ENCODE data around the gene JUNB. TPM values are rescaled to one million over a fixed set of nuclear protein-coding genes. Genes with fewer than 3 reads are reported as not detected.

JUNB gene
- total and polyA plus RNA-seq, 2 of the 13 experiments (the other 11 are each of a cell fraction or from before 2014, with no cell fraction given) = 7.7 to 8.2 TPM

DNA sequence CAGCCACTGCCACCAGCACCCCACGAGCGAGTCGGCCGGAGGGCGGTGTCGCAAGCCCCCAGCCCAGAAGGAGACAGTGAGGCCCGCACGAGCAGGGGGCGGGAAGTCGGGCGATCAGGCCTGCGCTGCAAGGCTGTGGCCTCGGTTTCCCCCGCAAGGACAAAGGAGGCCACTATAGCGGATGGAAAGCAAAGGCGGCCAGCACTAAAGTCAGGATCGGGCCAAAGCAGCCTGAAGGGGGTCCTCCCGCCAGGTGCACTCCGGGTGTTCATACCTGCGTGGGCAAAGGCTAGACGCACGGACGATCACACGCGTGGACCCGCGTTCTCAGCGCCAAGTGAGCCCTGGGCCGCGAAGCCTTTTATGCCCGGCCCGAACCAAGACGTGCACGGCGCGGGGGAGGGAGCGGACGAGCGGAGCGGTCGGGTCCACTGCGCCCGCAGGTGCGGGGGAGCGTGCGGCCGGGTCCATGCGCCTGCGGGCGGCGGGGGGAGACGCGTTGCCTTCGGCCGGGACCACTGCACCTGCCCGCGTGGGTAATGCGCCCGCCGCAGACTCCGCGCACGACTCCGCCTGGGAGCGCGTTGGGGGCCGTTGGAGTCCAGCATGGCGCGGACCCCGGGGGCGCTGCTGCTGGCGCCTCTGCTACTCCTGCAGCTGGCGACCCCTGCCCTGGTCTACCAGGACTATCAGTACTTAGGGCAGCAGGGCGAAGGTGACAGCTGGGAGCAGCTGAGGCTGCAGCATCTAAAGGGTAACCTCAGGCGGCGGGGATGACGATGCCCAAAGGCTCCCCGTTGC, 10.4 kb downstream of the JUNB start, which contains the start of the genes PRDX2 and THSD8 (continued):
- TF ChIP-seq, protein P1, sequence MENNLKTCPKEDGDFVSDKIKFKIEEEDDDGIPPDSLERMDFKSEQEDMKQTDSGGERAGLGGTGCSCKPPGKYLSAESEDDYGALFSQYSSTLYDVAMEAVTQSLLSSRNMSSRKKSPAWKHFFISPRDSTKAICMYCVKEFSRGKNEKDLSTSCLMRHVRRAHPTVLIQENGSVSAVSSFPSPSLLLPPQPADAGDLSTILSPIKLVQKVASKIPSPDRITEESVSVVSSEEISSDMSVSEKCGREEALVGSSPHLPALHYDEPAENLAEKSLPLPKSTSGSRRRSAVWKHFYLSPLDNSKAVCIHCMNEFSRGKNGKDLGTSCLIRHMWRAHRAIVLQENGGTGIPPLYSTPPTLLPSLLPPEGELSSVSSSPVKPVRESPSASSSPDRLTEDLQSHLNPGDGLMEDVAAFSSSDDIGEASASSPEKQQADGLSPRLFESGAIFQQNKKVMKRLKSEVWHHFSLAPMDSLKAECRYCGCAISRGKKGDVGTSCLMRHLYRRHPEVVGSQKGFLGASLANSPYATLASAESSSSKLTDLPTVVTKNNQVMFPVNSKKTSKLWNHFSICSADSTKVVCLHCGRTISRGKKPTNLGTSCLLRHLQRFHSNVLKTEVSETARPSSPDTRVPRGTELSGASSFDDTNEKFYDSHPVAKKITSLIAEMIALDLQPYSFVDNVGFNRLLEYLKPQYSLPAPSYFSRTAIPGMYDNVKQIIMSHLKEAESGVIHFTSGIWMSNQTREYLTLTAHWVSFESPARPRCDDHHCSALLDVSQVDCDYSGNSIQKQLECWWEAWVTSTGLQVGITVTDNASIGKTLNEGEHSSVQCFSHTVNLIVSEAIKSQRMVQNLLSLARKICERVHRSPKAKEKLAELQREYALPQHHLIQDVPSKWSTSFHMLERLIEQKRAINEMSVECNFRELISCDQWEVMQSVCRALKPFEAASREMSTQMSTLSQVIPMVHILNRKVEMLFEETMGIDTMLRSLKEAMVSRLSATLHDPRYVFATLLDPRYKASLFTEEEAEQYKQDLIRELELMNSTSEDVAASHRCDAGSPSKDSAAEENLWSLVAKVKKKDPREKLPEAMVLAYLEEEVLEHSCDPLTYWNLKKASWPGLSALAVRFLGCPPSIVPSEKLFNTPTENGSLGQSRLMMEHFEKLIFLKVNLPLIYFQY (CRISPR knock-in tag; IDR thresholded peaks at IDR 0.05; ENCODE audit: borderline replicate concordance) = peak; percentile 92
- TF ChIP-seq IKZF1 (IDR thresholded peaks at IDR 0.05) = no peak
- peak; percentile 69; the same call in 1 of the 2 replicates for TF ChIP-seq KMT2B (CRISPR knock-in tag; IDR thresholded peaks at IDR 0.05)
- TF ChIP-seq NFYC (CRISPR knock-in tag; IDR thresholded peaks at IDR 0.05) = peak; percentile 15; the same call in 1 of the 2 replicates
- TF ChIP-seq JDP2 (CRISPR knock-in tag; IDR thresholded peaks at IDR 0.05; ENCODE audit: borderline replicate concordance) = no peak; the same call in 1 of the 2 replicates
- TF ChIP-seq, protein P2, sequence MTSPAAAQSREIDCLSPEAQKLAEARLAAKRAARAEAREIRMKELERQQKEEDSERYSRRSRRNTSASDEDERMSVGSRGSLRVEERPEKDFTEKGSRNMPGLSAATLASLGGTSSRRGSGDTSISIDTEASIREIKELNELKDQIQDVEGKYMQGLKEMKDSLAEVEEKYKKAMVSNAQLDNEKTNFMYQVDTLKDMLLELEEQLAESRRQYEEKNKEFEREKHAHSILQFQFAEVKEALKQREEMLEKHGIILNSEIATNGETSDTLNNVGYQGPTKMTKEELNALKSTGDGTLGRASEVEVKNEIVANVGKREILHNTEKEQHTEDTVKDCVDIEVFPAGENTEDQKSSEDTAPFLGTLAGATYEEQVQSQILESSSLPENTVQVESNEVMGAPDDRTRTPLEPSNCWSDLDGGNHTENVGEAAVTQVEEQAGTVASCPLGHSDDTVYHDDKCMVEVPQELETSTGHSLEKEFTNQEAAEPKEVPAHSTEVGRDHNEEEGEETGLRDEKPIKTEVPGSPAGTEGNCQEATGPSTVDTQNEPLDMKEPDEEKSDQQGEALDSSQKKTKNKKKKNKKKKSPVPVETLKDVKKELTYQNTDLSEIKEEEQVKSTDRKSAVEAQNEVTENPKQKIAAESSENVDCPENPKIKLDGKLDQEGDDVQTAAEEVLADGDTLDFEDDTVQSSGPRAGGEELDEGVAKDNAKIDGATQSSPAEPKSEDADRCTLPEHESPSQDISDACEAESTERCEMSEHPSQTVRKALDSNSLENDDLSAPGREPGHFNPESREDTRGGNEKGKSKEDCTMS (CRISPR knock-in tag; conservative IDR thresholded peaks at IDR 0.05) = no peak
- TF ChIP-seq WIZ (CRISPR knock-in tag; IDR thresholded peaks at IDR 0.05) = peak; percentile 74; the same call in 1 of the 2 replicates
- no peak for TF ChIP-seq POLR2AphosphoS2 (IDR thresholded peaks at IDR 0.05; ENCODE audit: low read depth, low read length)
- TF ChIP-seq ZNF776 (CRISPR knock-in tag; IDR thresholded peaks at IDR 0.05) = peak; percentile 32; the same call in 1 of the 2 replicates
- TF ChIP-seq ZEB1 (IDR thresholded peaks at IDR 0.05; ENCODE audit: insufficient replicate concordance, low read depth) = no peak
- TF ChIP-seq ZNF670 (CRISPR knock-in tag; IDR thresholded peaks at IDR 0.05; ENCODE audit: borderline replicate concordance) = peak; percentile 95
- 0 out of 2 replicates have a peak, but pooled peaks have one; percentile 60 for TF ChIP-seq ZNF552 (CRISPR knock-in tag; IDR thresholded peaks at IDR 0.05; ENCODE audit: borderline replicate concordance)
- peak; percentile 81 for TF ChIP-seq ZC3H13 (CRISPR knock-in tag; IDR thresholded peaks at IDR 0.05)
- TF ChIP-seq ZNF33B (CRISPR knock-in tag; IDR thresholded peaks at IDR 0.05) = peak; percentile 68; the same call in 1 of the 2 replicates
- TF ChIP-seq NFE2L2 (IDR thresholded peaks at IDR 0.05; ENCODE audit: low read length) = no peak
- TF ChIP-seq ZFX (CRISPR knock-in tag; IDR thresholded peaks at IDR 0.05; ENCODE audit: low read depth) = peak; percentile 99
- TF ChIP-seq, protein P3, sequence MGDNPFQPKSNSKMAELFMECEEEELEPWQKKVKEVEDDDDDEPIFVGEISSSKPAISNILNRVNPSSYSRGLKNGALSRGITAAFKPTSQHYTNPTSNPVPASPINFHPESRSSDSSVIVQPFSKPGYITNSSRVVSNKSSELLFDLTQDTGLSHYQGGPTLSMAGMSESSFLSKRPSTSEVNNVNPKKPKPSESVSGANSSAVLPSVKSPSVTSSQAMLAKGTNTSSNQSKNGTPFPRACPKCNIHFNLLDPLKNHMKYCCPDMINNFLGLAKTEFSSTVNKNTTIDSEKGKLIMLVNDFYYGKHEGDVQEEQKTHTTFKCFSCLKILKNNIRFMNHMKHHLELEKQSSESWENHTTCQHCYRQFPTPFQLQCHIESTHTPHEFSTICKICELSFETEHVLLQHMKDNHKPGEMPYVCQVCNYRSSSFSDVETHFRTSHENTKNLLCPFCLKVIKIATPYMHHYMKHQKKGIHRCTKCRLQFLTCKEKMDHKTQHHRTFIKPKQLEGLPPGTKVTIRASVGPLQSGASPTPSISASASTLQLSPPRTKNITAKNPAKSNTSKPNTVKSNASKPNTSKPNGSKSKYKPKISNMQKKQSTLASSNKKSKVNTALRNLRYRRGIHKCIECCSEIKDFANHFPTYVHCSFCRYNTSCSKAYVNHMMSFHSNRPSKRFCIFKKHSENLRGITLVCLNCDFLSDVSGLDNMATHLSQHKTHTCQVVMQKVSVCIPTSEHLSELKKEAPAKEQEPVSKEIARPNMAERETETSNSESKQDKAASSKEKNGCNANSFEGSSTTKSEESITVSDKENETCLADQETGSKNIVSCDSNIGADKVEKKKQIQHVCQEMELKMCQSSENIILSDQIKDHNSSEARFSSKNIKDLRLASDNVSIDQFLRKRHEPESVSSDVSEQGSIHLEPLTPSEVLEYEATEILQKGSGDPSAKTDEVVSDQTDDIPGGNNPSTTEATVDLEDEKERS (CRISPR knock-in tag; IDR thresholded peaks at IDR 0.05) = peak; percentile 79; the same call in 1 of the 2 replicates
- TF ChIP-seq NRL (CRISPR knock-in tag; IDR thresholded peaks at IDR 0.05; ENCODE audit: borderline replicate concordance) = peak; percentile 78; the same call in 1 of the 2 replicates
- peak; percentile 51; the same call in 1 of the 2 replicates for TF ChIP-seq NFATC3 (CRISPR knock-in tag; IDR thresholded peaks at IDR 0.05)
- TF ChIP-seq PCBP1 (IDR thresholded peaks at IDR 0.05; ENCODE audit: borderline replicate concordance, low read depth, low read length) = 0 out of 2 replicates have a peak, but pooled peaks have one; percentile 56

All from HepG2 (cell line).